ENCODE data around the gene JAKMIP2.
"Not testable (repeated sequence)": the region's sequence is repeated elsewhere in the genome, so short reads cannot be mapped to it uniquely, and the experiment has no call there.

The JAKMIP2 gene

DNA sequence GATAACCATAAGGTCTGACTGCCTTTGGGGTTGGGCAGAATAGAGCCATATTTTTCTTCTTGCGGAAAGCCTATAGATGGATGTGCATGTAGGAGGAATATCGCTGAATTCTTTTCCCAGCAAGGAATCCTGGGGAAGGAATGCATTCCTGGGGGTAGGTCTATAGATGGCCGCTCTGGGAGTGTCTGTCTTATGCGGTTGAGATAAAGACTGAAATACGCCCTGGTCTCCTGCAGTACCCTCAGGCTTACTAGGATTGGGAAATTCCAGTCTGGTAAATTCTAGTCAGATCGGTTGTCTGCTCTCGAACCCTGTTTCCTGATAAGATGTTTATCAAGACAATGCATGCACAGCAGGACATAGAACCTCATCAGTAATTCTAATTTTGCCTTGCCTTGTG is 202.1 kb downstream of the JAKMIP2 start:
- DNase-seq = not testable (repeated sequence)

DNA sequence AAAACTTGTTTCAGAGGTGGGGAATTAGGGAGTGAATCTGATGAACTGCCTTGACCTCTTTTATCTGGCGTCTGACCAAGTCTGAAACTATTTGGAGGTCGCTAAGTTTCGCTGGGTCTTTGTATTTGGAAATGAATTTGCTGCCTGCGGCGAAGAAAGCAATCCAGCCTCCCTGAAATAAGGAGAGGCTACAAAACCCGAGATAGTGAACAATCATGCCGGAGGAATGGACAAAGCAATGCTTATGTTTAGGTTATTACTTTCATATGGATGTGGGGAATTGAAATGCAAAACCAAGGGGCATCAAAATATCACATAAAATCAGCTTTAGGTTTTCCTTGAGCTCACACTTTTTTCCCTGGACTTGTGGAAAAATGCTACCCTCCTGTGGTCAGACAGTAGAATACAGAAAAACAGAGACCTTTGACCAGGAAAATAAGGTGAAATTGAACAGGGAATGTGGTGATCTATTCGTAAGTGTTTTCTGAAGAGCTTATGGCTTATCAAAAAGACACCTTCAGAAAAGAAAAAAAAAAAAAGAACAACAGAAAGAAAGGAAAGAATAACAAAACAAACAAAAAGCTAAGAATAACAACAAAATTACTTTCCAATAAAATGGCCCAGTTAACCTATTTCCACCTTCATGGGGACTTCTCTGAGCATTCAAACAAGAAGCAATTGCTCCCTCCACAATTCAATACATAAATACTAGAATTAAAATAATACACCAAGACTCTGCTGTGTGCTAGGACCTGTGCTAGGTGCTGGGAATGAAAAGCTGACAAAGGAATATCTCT is 204.1 kb downstream of the JAKMIP2 start:
- DNase-seq = no peak

DNA sequence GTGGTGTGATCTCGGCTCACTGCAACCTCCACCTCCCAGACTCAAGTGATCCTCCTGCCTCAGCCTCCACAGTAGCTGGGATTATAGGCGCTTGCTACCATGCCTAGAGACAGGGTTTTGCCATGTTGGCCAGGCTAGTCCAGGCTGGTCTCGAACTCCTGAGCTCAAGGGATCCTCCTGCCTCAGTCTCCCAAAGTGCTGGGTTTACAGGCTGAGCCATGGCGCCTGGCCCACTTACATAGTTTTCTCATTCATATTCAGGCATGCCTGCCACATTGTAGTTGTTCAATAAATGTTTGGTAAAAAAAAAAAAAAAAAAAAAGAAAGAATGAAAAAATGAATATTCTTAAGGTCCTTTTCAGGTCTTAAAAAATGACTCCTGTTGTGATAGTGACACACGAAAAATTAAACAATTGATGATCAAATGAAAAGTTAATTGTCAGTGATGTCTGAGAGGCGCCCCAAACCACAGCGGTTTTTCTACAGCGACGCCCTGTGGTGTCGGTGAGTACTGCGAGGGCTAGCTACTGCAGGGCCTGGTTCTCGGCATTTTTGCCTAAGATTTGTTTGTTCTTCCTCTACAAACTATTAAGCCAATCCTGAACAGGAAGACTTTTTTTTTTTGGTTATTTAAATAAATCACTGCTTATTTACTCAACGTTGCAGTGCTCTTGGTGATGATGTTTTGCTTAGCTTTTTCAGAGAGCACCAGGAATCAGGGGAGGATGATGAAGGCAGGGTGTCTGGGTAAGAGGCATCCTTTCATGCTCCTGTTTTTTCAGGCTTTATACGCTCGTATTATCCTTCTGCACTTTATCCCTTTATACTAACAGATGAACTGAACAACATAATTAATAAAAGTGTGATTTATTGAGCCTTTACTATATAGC is 205.6 kb downstream of the JAKMIP2 start:
- DNase-seq = no peak

DNA sequence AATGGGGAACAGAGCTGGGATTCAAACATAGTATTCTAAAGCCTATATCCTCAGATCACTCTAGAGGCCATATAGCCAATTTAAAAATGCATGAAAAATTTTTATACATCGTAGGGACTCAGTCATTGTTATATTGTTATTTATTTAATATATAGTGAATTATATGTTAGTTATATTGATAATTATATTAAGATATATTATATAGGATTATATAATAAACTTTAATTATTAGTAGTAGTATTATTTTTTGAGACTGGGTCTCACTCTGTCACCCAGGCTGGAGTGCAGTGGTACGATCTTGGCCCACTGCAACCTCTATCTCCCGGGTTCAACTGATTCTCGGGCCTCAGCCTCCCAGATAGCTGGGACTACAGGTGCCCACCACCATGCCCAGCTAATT is 206.9 kb downstream of the JAKMIP2 start:
- DNase-seq = no peak

DNA sequence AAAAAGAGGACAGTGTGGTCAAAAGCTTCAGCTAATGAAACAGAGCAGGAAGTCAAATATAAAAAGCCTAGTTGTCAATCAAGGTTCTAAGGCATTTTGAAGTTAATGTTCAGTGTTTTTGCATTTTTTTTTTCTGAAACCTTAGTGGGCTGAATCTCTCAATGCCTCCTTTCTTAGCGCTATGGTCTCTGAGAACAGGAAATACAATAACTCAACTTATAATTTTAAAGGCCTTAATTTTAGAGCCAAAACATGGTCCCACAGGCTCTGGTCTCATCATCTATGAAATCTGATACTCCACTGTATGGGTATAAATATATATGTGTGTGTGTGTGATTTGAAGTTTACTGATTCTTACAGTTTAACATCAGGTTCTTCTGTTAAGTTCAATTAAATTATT is 209.3 kb downstream of the JAKMIP2 start:
- no peak for DNase-seq

DNA sequence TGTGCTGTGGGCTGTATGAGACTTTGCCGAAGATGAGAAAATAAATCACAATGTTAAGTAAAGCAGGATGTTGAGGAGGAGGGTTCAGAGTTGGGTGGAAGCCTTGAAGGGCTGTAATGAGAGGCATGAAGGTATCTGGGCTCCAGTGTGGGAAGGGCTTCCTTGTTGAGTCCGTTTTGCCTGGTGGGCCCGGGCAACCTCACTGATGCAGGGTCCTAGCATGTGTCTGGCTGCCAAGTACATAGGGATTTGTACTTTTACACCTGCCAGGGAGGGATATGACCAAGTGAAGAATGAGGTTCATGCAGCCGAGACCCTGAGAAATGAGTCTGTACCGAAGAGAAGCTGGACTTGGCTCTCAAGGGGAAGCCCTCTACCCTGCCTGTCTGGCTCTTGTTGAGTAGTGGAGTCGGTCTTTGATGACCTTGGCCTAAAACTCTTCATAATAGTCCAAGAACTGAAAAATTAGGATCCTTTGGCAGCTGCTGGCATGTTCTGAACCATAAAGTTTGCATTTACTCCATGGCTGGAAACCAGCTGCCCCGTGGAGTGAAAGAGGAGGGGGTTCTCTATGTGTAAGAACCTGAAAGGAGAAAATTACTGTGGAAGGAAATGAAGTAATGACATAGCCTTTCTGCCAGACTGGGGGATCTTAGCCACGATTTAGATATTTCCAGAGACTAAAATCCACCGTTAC is 213.7 kb downstream of the JAKMIP2 start:
- DNase-seq = no peak

DNA sequence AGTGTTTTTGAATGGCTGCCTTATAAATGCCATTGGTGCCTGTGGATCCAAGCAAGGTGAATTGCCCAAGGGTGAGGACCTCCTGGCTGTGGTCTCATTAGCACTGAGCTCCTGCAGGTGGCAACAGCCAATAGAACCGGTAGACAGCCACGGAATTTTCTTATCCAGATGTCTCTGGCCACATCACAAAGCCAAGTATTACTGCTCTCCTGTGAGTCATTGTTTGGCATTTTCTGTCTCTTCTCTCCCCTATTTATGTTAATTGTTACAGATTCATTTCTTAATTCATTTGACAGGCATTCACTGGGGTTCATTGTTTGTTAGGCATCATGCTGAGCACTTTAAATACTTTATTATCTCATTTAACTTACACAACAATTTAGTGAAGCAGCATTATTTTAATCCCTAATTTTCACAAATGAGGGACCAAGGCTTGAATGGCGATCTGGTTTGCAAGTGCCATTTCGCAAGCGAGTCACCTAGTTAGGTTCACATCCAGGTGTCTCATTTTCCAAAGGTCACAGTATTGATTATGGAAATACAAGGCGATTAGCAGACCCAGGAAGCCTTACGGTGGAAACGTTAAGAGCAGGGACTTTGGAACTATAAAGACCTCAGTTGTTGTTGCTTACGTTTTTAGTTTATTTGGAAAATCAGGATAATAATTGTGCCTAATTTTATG is 214.5 kb downstream of the JAKMIP2 start:
- no peak for DNase-seq

DNA sequence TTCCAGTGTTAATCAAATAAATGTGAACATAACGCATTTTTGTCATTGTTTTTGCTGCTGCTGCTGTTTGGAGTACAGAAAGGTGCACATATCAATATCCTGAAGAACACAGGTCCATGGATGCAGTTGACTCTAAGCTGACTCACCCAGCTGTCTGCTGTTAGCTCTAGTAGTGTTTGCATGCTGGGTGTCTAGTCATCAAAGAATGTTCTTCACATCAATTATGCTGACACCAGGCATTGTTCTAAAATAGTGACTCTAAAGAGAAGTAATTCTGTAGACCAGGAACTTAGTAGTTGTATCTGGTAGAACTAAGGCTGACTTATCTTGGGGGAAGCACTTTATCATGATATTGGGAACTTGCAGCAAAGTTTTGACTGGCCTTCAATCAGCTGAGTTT is 217.0 kb downstream of the JAKMIP2 start:
- DNase-seq = no peak

DNA sequence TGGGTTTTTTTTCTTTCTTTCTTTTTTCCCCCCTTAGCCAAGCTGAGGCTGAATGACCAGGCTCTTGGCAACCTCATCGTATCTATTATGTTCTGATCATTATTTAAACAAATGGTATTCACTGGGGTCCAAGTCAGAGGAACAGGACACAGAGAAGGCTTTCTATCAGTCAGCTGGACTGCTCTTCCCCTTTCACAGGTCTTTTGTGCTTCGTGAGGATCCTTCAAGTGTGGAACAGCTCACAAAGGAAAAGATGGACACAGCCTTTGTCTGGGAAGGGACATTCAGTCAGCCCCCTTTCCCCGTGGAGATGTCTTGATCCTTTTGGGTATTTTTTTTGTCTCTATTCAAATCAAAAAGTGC is 218.4 kb downstream of the JAKMIP2 start:
- DNase-seq = no peak

DNA sequence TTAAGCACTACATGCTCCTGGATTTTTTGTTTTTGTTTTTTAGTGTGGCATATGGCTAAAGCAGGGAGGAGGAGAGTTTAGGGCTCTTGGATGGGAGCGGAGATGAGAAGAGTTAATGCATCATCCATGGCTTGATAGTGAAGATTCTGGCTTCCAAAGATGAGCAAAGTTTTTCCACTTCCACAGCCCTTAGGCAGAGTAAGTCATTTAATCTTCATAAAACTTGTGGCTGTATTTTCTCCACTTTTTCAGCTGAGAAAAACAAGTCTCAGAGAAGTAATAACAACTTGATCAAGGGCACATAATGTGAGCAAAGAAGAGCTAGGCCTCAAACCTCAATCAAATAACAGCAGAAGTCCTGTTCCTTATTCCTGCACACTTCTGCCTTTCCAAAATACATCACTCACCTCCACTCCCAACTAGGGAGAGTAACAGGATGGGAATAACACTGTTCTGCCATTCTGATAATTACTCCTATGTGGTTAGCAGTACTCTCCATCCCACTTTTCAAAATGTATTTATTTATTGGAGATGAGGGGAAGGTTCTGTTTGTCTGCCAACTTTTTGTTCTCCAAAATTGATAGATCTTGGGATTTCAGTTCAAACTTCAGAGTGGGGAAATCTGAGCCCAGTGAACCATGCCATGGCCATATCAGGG is 218.9 kb downstream of the JAKMIP2 start:
- no peak for DNase-seq

DNA sequence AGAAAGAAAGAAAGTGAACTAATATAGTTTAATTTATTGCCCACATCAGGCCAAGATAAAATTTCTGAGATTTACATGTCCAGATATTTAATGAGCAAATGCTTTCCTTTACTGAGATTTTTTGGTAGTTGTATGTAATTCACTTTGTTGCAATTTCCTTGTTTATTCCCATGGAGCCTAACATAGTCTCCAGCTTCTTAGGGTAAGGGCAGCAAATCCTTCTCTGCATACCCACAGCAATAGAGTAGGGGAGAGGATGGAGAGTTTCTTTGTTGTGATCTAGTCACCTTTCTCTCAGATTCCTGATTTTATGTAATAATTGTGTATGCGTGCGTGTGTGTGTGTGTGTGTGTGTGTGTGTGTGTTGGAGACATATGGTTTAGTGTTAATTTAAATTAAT is 221.1 kb downstream of the JAKMIP2 start:
- DNase-seq = no peak

DNA sequence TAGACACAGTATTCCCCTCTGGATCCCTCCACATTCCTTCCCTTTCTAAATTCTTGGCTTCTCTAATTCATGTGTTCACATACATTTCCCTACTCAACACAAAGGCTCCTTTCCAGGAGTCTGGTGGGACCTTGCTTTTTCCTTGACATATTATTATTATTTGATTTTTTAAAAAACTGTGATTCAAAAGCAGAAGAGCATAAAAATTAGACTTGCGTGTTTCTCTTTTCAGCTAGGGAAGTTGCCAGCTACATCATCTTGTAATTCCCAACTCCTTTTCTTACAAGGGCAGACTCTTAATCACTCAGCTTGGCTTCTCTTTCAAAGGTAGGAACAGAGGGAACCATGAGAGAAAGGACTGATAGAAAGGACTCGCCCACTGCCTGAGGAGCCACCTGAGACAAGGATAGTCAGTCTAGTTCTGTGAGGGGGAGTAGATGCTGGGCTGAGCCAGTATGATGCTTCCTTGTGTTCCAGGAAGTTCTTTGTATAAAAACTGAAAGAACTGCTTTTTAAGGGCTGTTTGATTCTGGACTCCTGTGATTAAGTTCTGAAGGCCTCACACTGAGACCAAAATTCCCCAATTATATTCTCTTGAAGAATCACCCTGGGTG is 221.7 kb downstream of the JAKMIP2 start:
- no peak for DNase-seq

DNA sequence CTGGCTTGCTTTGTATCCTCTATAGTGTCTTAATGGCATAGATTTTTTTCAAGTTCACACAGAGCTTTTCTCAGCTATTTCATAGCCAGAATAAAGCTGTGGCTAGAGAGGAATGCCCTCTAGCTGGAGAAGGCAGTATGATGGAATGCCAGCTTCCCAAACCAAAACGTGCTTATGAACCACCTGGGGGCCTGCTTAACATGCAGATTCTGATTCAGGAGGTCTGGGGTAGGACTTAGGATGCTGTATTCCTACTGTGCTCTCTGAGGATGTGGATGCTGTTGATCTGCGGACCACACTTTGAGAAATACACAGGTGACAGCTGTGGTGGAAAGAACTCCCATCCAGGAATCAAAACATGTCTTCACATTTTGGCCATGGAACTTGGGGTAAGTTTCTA is 222.8 kb downstream of the JAKMIP2 start:
- DNase-seq = no peak

DNA sequence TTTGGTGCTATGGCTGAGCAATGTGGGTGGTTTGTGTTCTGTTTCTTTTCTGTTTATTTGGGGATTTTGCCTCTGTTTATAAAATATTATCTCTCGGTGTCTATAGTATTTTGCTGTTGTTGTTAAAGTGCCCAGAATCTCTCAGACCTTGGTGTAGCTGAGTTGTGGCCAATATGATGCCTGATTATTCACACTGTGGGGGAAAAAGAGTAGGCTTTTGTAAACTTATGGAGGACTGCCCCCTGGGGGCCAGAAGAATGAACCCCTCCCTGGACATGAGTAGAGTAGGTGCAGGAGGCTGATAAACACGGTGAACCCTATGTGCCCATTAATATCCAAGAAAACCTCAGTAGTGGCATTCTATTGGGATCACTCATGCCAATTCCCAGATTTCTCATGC is 223.7 kb downstream of the JAKMIP2 start:
- DNase-seq = no peak

DNA sequence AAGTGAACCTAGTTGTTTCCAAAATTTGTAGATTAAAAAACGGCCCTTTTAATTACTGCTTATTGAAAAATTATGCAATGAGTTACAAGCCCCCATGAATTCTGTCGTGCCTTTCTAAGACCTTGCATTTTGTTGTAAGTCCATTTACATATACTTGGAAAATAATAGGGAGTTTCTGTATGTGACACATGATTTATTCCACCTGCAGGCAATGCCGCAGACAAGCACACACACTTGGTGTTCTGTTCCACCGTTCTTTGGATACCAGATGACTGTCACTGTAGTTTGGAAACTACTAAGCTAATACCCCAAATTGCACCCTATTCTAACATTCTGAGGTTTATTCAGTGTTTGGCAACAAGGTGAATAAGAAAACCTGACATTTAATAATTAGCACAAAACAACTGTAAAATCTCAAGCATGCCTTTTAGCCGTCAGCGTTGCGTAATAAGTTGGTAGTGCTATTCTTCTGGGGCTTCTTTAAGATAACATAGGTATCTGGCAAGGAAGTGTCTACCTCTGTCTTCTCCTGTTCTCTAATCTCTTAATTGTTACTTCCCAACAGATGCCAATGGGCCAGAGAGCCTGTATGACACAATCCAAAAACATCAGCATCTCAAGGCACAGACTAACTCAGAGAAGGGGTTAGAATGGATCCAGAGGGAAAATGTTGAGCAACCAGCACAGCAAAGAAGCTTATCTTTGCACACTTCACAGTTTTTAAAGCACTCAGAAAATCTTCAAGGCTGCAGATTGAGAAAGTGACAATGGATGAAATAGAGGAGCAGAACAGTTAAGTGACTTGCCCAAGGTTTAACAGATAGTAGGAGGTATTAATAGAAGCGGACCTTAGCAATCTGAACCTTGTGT is 224.4 kb downstream of the JAKMIP2 start:
- DNase-seq = no peak

DNA sequence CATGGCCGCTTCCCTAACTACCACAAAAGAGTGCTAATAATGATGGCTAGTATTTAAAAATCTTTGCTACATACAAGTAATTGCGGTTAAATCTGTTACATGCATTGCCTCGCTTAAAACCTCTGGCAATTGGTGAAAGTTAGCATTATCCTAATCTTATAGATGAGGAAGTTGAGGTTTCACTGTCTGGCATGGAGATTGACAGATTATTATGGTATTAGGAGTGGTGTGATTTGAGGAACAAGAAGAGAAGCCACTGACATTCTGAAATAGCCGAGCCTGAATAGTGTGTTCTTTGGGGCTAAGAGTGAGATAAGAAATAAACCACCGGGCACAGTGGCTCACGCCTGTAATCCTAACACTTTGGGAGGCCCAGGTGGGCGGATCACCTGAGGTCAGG is 227.4 kb downstream of the JAKMIP2 start:
- no peak for DNase-seq

DNA sequence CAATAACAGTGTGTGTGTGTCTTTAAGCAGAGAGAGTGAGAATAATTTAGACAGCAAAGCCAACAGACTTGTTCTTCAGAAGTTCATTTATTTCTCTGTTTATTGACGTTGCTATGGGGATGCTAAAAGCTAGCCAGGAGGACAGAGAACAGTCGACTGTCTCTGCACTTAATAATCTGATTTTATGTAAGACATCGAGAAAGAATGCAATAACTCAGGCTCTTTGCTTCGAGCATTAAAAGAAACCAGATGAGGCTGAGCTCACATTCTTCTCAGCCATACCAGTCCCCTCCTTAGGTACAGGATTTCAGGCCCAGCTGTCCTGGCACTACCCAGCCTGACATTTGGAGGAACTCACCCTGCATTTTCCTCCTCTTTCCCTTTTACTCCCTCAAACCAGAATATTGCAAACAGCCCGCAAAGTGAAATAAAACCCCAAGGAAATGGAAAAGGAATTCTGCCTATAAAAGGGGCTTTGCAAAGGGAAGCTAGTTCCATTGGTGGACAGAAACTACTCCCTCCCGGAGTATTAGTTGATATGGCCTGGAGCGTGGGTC is 228.2 kb downstream of the JAKMIP2 start:
- DNase-seq = no peak

DNA sequence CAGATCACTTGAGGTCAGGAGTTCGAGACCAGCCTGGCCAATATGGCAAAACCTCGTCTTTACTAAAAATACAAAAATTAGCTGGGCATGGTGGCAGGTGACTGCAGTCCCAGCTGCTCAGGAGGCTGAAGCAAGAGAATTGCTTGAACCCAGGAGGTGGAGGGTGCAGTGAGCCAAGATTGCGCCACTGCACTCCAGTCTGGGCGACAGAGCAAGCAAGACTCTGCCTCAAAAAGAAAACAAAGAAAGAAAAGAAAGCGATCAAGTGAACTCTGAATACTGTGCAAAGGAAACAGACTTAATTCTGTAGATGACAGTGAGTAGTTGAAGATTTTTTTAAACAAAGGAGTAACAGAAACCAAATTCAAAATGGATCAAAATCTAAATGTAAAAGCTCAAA is 228.7 kb downstream of the JAKMIP2 start:
- DNase-seq = not testable (repeated sequence)

DNA sequence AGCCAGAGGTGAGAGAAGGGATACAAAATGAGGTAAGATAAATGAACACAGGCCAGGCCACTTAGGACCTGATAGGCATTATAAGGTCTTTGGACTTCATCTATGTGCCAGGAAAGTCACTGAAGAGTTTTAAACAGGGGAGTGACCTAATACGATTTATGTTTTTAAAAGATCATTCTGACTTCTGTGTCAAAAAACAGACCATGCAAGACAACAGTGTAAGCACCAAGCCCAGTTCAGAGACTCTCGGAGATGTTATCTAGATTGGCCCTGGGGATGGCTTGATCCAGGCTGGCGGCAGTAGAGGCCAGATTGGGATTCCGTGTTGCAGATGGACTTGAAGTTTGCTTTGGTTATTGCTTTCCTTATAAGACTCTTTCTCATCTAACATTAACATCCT is 229.6 kb downstream of the JAKMIP2 start:
- no peak for DNase-seq

DNA sequence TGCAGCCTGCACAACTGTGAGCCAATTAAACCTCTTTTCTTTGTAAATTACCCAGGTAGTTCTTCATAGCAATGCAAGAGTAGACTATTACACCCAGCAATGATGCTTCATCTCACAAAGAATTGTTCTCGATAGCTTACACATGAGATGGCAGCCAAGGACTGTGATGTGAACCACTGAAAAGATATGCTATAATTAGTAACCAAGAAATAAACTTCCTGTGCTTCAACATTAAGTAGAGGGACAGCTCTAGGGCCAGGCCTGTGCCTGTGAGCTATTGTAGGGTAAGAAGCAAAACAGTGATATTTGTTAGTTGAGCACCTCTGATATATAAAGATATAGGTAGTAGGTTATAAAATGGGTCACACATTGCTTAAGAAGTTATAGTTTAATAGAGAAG is 230.9 kb downstream of the JAKMIP2 start:
- no peak for DNase-seq

DNA sequence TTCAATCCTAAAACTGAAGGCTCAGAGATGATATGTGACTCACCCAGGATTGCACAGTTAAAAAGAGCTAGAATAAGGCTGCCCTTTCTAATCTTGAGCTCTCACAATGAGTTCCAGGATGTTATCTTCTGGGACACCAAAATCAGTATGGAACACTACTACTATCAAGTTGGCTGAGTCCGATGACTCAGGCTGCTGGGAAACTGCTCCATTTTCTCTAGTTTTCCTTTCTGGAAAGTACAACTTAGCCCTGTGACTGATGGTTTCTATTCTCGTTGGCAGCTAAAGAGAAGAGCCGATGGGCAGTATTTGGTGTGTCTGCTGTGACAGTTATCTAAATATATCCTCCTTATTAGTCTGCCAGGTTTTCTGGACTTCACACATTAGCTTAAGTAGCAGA is 234.8 kb downstream of the JAKMIP2 start:
- no peak for DNase-seq
